ENCODE results near the gene NDST3.

NDST3 gene

GRCh38 chr4:118034053-118034785, at the start of gene NDST3:
Gene NDST3 (plus strand): TSS chr4:118034486. CDS start chr4:118053911, 19,425 bp downstream.
- peak; percentile 77 for DNase-seq

GRCh38 chr4:117986321-117986720, 48.0 kb upstream of the NDST3 start:
- DNase-seq, result no peak

GRCh38 chr4:117987464-117987863, 46.8 kb upstream of the NDST3 start:
- no peak for DNase-seq

GRCh38 chr4:117996891-117997290, 37.4 kb upstream of the NDST3 start:
- no peak for DNase-seq

- DNase-seq, result no peak
Measured at GRCh38 chr4:118004088-118004487, 30.2 kb upstream of the NDST3 start.

- DNase-seq, result no peak
Measured at GRCh38 chr4:118005883-118006282, 28.4 kb upstream of the NDST3 start.

GRCh38 chr4:118012142-118012541, 22.1 kb upstream of the NDST3 start:
- no peak for DNase-seq

GRCh38 chr4:118014831-118015230, 19.5 kb upstream of the NDST3 start:
- DNase-seq, result no peak

- no peak for DNase-seq
Measured at GRCh38 chr4:118018381-118019145, 15.7 kb upstream of the NDST3 start.

GRCh38 chr4:118026806-118027205, 7.5 kb upstream of the NDST3 start:
- no peak for DNase-seq

GRCh38 chr4:118029224-118029623, 5.1 kb upstream of the NDST3 start:
- DNase-seq, result no peak

- peak; percentile 26 for DNase-seq
Measured at GRCh38 chr4:118032691-118033090, 1.6 kb upstream of the NDST3 start.

- peak; percentile 52 for DNase-seq
Measured at GRCh38 chr4:118033148-118034052, 886 bp upstream of the NDST3 start.

GRCh38 chr4:118035309-118035708, 1.0 kb downstream of the NDST3 start:
- DNase-seq, result no peak

GRCh38 chr4:118036336-118036735, 2.0 kb downstream of the NDST3 start:
- DNase-seq, result peak; percentile 26

GRCh38 chr4:118037955-118038354, 3.7 kb downstream of the NDST3 start:
- DNase-seq, result no peak

- DNase-seq, result no peak
Measured at GRCh38 chr4:118046323-118046722, 12.0 kb downstream of the NDST3 start.

GRCh38 chr4:118047043-118047442, 12.8 kb downstream of the NDST3 start:
- no peak for DNase-seq

- DNase-seq, result no peak
Measured at GRCh38 chr4:118058955-118059354, 24.7 kb downstream of the NDST3 start.

GRCh38 chr4:118059397-118059796, 25.1 kb downstream of the NDST3 start:
- DNase-seq, result no peak

- DNase-seq, result peak; percentile 5
Measured at GRCh38 chr4:118076958-118077766, 42.9 kb downstream of the NDST3 start.

- DNase-seq, result no peak
Measured at GRCh38 chr4:118077767-118078105, 43.5 kb downstream of the NDST3 start.

- DNase-seq, result no peak
Measured at GRCh38 chr4:118081434-118081833, 47.1 kb downstream of the NDST3 start.
